Measurements from ENCODE around the gene CETP. TPM values are rescaled to one million over a fixed set of nuclear protein-coding genes. Genes with fewer than 3 reads are reported as not detected.

Gene CETP
- polyA plus RNA-seq, 1 donor (not counting 4 experiments of a cell fraction or from before 2014, with no cell fraction given): not detected

DNA sequence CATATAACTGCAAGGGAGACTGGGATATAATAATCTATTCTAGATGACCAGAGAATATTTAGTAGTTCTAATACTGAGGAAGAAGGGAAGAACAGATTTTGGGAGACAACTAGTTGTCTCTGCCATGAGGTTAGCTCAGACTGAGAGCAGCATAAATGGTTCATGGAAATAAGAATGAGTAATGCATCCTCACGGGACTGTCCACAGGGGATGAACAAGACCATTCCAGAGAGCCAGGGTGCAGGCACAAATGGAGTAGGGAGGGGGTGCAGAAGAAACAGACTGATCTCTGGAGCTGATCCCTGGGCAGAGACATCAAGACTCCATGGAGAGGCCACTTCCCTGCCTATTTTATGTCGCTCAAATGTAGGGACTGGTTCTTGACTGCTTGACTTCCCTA is 58.0 kb downstream of the CETP start:
- no peaks in the 10 kb centered on the region for H3K79me2 ChIP-seq (ENCODE audit: control insufficient read depth, insufficient read depth, low read length)
- no peaks in the 10 kb centered on the region for H3K9me1 ChIP-seq (ENCODE audit: control insufficient read depth, extremely low read depth, insufficient read depth, low read length)
- no peak overlapping the region for H3K9ac ChIP-seq (ENCODE audit: control insufficient read depth, extremely low read depth, insufficient read depth, low read length)
- H3K4me2 ChIP-seq (ENCODE audit: control insufficient read depth, extremely low read depth, insufficient read depth, low read depth, low read length): no peak overlapping the region
- dilution Hi-C loops (cut with MboI; ENCODE audit: extremely low pct_ligation_motif_present, low sequenced_read_pairs): no loop called here
- no peaks in the 10 kb centered on the region for H4K20me1 ChIP-seq (ENCODE audit: control insufficient read depth, extremely low read depth, insufficient read depth, low read length)
- H3K36me3 ChIP-seq (ENCODE audit: control insufficient read depth in 2 of 2, extremely low read depth in 1 of 2, insufficient read depth in 2 of 2, low read length in 2 of 2): peaks cover 3 to 4% of the 10 kb centered on the region in 2 experiments
- H3K27me3 ChIP-seq (ENCODE audit: control insufficient read depth, extremely low read depth, insufficient read depth, low read length): no peaks in the 10 kb centered on the region
- no peak overlapping the region for H3K4me3 ChIP-seq (ENCODE audit: control insufficient read depth in 2 of 3, extremely low read depth in 1 of 3, insufficient read depth in 2 of 3, low read depth in 1 of 3, low read length in 3 of 3)
- TF ChIP-seq, protein P1, sequence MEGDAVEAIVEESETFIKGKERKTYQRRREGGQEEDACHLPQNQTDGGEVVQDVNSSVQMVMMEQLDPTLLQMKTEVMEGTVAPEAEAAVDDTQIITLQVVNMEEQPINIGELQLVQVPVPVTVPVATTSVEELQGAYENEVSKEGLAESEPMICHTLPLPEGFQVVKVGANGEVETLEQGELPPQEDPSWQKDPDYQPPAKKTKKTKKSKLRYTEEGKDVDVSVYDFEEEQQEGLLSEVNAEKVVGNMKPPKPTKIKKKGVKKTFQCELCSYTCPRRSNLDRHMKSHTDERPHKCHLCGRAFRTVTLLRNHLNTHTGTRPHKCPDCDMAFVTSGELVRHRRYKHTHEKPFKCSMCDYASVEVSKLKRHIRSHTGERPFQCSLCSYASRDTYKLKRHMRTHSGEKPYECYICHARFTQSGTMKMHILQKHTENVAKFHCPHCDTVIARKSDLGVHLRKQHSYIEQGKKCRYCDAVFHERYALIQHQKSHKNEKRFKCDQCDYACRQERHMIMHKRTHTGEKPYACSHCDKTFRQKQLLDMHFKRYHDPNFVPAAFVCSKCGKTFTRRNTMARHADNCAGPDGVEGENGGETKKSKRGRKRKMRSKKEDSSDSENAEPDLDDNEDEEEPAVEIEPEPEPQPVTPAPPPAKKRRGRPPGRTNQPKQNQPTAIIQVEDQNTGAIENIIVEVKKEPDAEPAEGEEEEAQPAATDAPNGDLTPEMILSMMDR (optimal IDR thresholded peaks at IDR 0.05 in 1 of 3, IDR thresholded peaks at IDR 0.05 in 1 of 3, conservative IDR thresholded peaks at IDR 0.05 in 1 of 3; ENCODE audit: extremely low read depth in 1 of 3, insufficient read depth in 2 of 3, low read length in 3 of 3): no peak
- TF ChIP-seq EZH2 (IDR thresholded peaks at IDR 0.05; ENCODE audit: low read length): no peak
- FAIRE-seq (no peak), DNase-seq (ENCODE audit: low read depth, low spot score) (no peak)
- no peaks in the 10 kb centered on the region for H3K4me1 ChIP-seq (ENCODE audit: control insufficient read depth, extremely low read depth, insufficient read depth, low read length)
- H3K9me3 ChIP-seq (ENCODE audit: control insufficient read depth, low read depth, low read length): no peaks in the 10 kb centered on the region
- H3K27ac ChIP-seq (ENCODE audit: control insufficient read depth, insufficient read depth, low read length): no peak overlapping the region
- H2AFZ ChIP-seq (ENCODE audit: control insufficient read depth, low read length): no peak overlapping the region

DNA sequence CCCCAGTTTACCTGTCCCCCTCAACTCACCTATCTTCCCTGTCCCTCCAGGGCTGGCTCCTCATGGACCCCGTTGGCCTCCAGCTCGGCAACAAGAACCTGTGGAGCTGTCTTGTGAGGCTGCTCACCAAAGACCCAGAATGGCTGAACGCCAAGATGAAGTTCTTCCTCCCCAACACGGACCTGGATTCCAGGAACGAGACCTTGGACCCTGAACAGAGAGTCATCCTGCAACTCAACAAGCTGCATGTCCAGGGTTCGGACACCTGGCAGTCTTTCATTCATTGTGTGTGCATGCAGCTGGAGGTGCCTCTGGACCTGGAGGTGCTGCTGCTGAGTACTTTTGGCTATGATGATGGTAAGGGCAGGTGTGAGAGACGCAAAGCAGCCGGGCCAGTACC is 58.9 kb downstream of the CETP start:
- dilution Hi-C loops (cut with MboI; ENCODE audit: extremely low pct_ligation_motif_present, low sequenced_read_pairs): no loop called here
- Histone ChIP-seq H3K9me3 (ENCODE audit: control insufficient read depth, low read depth, low read length) (no peaks in the 10 kb centered on the region), H2AFZ (ENCODE audit: control insufficient read depth, low read length) (no peak overlapping the region), H3K9ac (ENCODE audit: control insufficient read depth, extremely low read depth, insufficient read depth, low read length) (no peak overlapping the region), H3K4me3 (ENCODE audit: control insufficient read depth in 2 of 3, extremely low read depth in 1 of 3, insufficient read depth in 2 of 3, low read depth in 1 of 3, low read length in 3 of 3) (no peak overlapping the region), H3K27me3 (ENCODE audit: control insufficient read depth, extremely low read depth, insufficient read depth, low read length) (no peaks in the 10 kb centered on the region), H3K79me2 (ENCODE audit: control insufficient read depth, insufficient read depth, low read length) (no peaks in the 10 kb centered on the region), H3K4me1 (ENCODE audit: control insufficient read depth, extremely low read depth, insufficient read depth, low read length) (no peaks in the 10 kb centered on the region), H4K20me1 (ENCODE audit: control insufficient read depth, extremely low read depth, insufficient read depth, low read length) (no peaks in the 10 kb centered on the region), H3K9me1 (ENCODE audit: control insufficient read depth, extremely low read depth, insufficient read depth, low read length) (no peaks in the 10 kb centered on the region), H3K4me2 (ENCODE audit: control insufficient read depth, extremely low read depth, insufficient read depth, low read depth, low read length) (no peak overlapping the region), H3K27ac (ENCODE audit: control insufficient read depth, insufficient read depth, low read length) (no peak overlapping the region), H3K36me3 (ENCODE audit: control insufficient read depth in 2 of 2, extremely low read depth in 1 of 2, insufficient read depth in 2 of 2, low read length in 2 of 2) (peaks cover 3 to 4% of the 10 kb centered on the region in 2 experiments)
- FAIRE-seq: no peak
- TF ChIP-seq, protein P1 (optimal IDR thresholded peaks at IDR 0.05 in 1 of 3, IDR thresholded peaks at IDR 0.05 in 1 of 3, conservative IDR thresholded peaks at IDR 0.05 in 1 of 3; ENCODE audit: extremely low read depth in 1 of 3, insufficient read depth in 2 of 3, low read length in 3 of 3): no peak
- no peak for TF ChIP-seq EZH2 (IDR thresholded peaks at IDR 0.05; ENCODE audit: low read length)
- no peak for DNase-seq (ENCODE audit: low read depth, low spot score)
